H9 (cell line): ENCODE results near the gene MAP3K5. TPM values are rescaled to one million over a fixed set of nuclear protein-coding genes. Genes with fewer than 3 reads are reported as not detected.

Experiments
- DNase-seq: peaks from one replicate; pipeline ENCODE4 v3.0.0-alpha.2; 2017
- H2AFZ ChIP-seq: one replicate; pipeline ENCODE4 v1.6.1; 2013; ENCODE audit warnings: mild to moderate bottlenecking, low read length, control low read depth, moderate library complexity
- H2AK5ac ChIP-seq: 2 replicates; pipeline ENCODE4 v1.6.1; 2013; ENCODE audit warnings: low read length, control low read depth, mixed read lengths; ENCODE audit not compliant: insufficient read length
- H2BK120ac ChIP-seq: one replicate; pipeline ENCODE4 v1.6.1; 2013; ENCODE audit warnings: low read depth, mild to moderate bottlenecking, low read length, control low read depth, inconsistent platforms; ENCODE audit not compliant: poor library complexity, severe bottlenecking
- H2BK12ac ChIP-seq: 2 replicates; pipeline ENCODE4 v1.6.1; 2013; ENCODE audit warnings: low read length, control low read depth, mixed read lengths, low read depth; ENCODE audit not compliant: insufficient read length
- H2BK15ac ChIP-seq: 2 replicates; pipeline ENCODE4 v1.6.1; 2013; ENCODE audit warnings: low read depth, low read length, control low read depth
- H2BK20ac ChIP-seq: one replicate; pipeline ENCODE4 v1.6.1; 2013; ENCODE audit warnings: low read depth, mild to moderate bottlenecking, low read length, control low read depth, inconsistent platforms; ENCODE audit not compliant: poor library complexity, severe bottlenecking
- H2BK5ac ChIP-seq: 2 replicates; pipeline ENCODE4 v1.6.1; 2013; ENCODE audit warnings: low read length, control low read depth, mixed read lengths; ENCODE audit not compliant: insufficient read length
- H3K14ac ChIP-seq: 2 replicates; pipeline ENCODE4 v1.6.1; 2013; ENCODE audit warnings: low read length, control low read depth; ENCODE audit not compliant: insufficient read depth
- H3K18ac ChIP-seq: 2 replicates; pipeline ENCODE4 v1.6.1; 2013; ENCODE audit warnings: low read depth, mild to moderate bottlenecking, mixed read lengths, low read length, control low read depth; ENCODE audit not compliant: insufficient read length
- H3K23ac ChIP-seq: 2 replicates; pipeline ENCODE4 v1.6.1; 2013; ENCODE audit warnings: low read length, control low read depth, mixed read lengths, low read depth; ENCODE audit not compliant: insufficient read length
- H3K23me2 ChIP-seq: 2 replicates; pipeline ENCODE4 v1.6.1; 2013; ENCODE audit warnings: low read depth, mild to moderate bottlenecking, mixed read lengths, low read length, control low read depth; ENCODE audit not compliant: insufficient read length, poor library complexity, severe bottlenecking
- H3K27ac ChIP-seq: 2 replicates; pipeline ENCODE4 v1.5.1; 2013; ENCODE audit warnings: low read length, control low read depth, mixed read lengths, low read depth; ENCODE audit not compliant: insufficient read length
- H3K27me3 ChIP-seq: 2 replicates; pipeline ENCODE4 v1.6.1; 2013; ENCODE audit warnings: low read length, control low read depth, inconsistent platforms; ENCODE audit not compliant: insufficient read depth
- H3K4ac ChIP-seq: 2 replicates; pipeline ENCODE4 v1.6.1; 2013; ENCODE audit warnings: low read depth, mild to moderate bottlenecking, control low read depth, inconsistent platforms, low read length, moderate library complexity
- H3K4me1 ChIP-seq: 2 replicates; pipeline ENCODE4 v1.6.1; 2013; ENCODE audit warnings: low read length, control low read depth, inconsistent platforms; ENCODE audit not compliant: insufficient read depth
- H3K4me2 ChIP-seq: 2 replicates; pipeline ENCODE4 v1.6.1; 2013; ENCODE audit warnings: low read length, control low read depth, mixed read lengths; ENCODE audit not compliant: insufficient read length, insufficient read depth
- H3K56ac ChIP-seq: 2 replicates; pipeline ENCODE4 v1.6.1; 2013; ENCODE audit warnings: low read depth, mild to moderate bottlenecking, mixed read lengths, low read length, control low read depth; ENCODE audit not compliant: insufficient read length
- H3K79me1 ChIP-seq: 2 replicates; pipeline ENCODE4 v1.6.1; 2013; ENCODE audit warnings: low read depth, mild to moderate bottlenecking, moderate library complexity, low read length, control low read depth, inconsistent platforms; ENCODE audit not compliant: insufficient read depth, poor library complexity, severe bottlenecking
- H3K79me2 ChIP-seq: 2 replicates; pipeline ENCODE4 v1.6.1; 2013; ENCODE audit warnings: low read length, control low read depth, inconsistent platforms; ENCODE audit not compliant: insufficient read depth
- H3K9ac ChIP-seq: 2 replicates; pipeline ENCODE4 v1.6.1; 2013; ENCODE audit warnings: low read length, control low read depth, mixed read lengths; ENCODE audit not compliant: insufficient read length; ENCODE audit errors: extremely low read depth
- H3K9me3 ChIP-seq: one replicate; pipeline ENCODE4 v1.6.1; 2013; ENCODE audit warnings: low read depth, low read length, inconsistent platforms; ENCODE audit not compliant: control insufficient read depth
- H3T11ph ChIP-seq: one replicate; pipeline ENCODE4 v1.6.1; 2013; ENCODE audit warnings: mild to moderate bottlenecking, low read length, control low read depth, inconsistent platforms
- H4K20me1 ChIP-seq: one replicate; pipeline ENCODE4 v1.6.1; 2013; ENCODE audit not compliant: control insufficient read depth, insufficient read length, insufficient read depth
- H4K5ac ChIP-seq: 2 replicates; pipeline ENCODE4 v1.6.1; 2013; ENCODE audit warnings: low read depth, mild to moderate bottlenecking, mixed read lengths, low read length, control low read depth; ENCODE audit not compliant: insufficient read length
- H4K8ac ChIP-seq: replicated peaks from 2 replicates; pipeline ENCODE4 v1.6.1; 2013; ENCODE audit warnings: low read length, control low read depth, mixed read lengths, low read depth; ENCODE audit not compliant: insufficient read length
- H4K91ac ChIP-seq: 2 replicates; pipeline ENCODE4 v1.6.1; 2013; ENCODE audit warnings: low read depth, mild to moderate bottlenecking, moderate library complexity, mixed read lengths, low read length, control low read depth; ENCODE audit not compliant: insufficient read length
- H3K27ac Mint-ChIP-seq, 3 experiments: 2 replicates in 2 of 3; 3 replicates in 1 of 3; pipeline ENCODE4 v1.8.0; 2020 to 2021; ENCODE audit warnings: mixed read lengths in 3 of 3, mild to moderate bottlenecking in 1 of 3, moderate library complexity in 1 of 3
- H3K27me3 Mint-ChIP-seq: 2 replicates; pipeline ENCODE4 v1.8.0; 2021; ENCODE audit warnings: low read depth, mild to moderate bottlenecking, moderate library complexity, mixed read lengths
- H3K36me3 Mint-ChIP-seq, 3 experiments: 2 replicates in 2 of 3; 3 replicates in 1 of 3; pipeline ENCODE4 v1.8.0; 2020 to 2021; ENCODE audit warnings: low read depth in 3 of 3, mixed read lengths in 3 of 3; ENCODE audit not compliant: insufficient read depth in 1 of 3
- H3K4me1 Mint-ChIP-seq, 2 experiments: 2 replicates each; pipeline ENCODE4 v1.8.0; 2020; ENCODE audit warnings: mixed read lengths in 2 of 2
- H3K4me3 Mint-ChIP-seq, 2 experiments: 2 replicates in 1 of 2; 3 replicates in 1 of 2; pipeline ENCODE4 v1.8.0; 2020 to 2021; ENCODE audit warnings: mild to moderate bottlenecking in 2 of 2, mixed read lengths in 2 of 2, moderate library complexity in 1 of 2
- H3K9me3 Mint-ChIP-seq, 2 experiments: 2 replicates in 1 of 2; 3 replicates in 1 of 2; pipeline ENCODE4 v1.8.0; 2020; ENCODE audit warnings: mild to moderate bottlenecking in 2 of 2, mixed read lengths in 2 of 2, moderate library complexity in 1 of 2
- CTCF ChIP-seq: fragments of 200-600 bp; sonication (generic); conservative IDR thresholded peaks from 3 replicates; pipeline ENCODE4 v1.8.0; 2021; ENCODE audit warnings: antibody characterized with exemption, mild to moderate bottlenecking
- whole genome bisulfite sequencing: extraction: QIAGEN DNeasy Blood & Tissue Kit; methylation state at CpG from one replicate; pipeline ENCODE4 v1.1.7; 2013; ENCODE audit warnings: missing lambda C conversion rate, low lambda C conversion rate, mixed read lengths; ENCODE audit not compliant: insufficient read length; ENCODE audit errors: extremely low coverage; 5-methylcytosine and 5-hydroxymethylcytosine counted together
- total RNA-seq: library from RNA; stranded (reverse); gene quantifications from 2 replicates; pipeline ENCODE4 v1.2.1, GENCODE V29; 2021

The MAP3K5 gene
- total RNA-seq, 1 experiment from 2014 or later, result 1.6 TPM

GRCh38 chr6:136803608-136804007, 11.3 kb upstream of the MAP3K5 start:
- no peak overlapping the region for H4K91ac ChIP-seq
- Mint-ChIP-seq H3K36me3 (peaks cover 0 to 3% (median 0%) of the 10 kb centered on the region in 3 experiments; a peak in 1 of 7 replicates), H3K9me3 (peaks cover 0 to 5% of the 10 kb centered on the region in 2 experiments; a peak in 1 of 5 replicates), H3K27ac (no peak overlapping the region), H3K27me3 (no peaks in the 10 kb centered on the region), H3K4me1 (no peaks in the 10 kb centered on the region), H3K4me3 (no peak overlapping the region)
- H3K56ac ChIP-seq, result no peak overlapping the region
- no peaks in the 10 kb centered on the region for H3K79me1 ChIP-seq
- no peak overlapping the region for H2BK120ac ChIP-seq
- no peak overlapping the region for H2BK5ac ChIP-seq
- no peaks in the 10 kb centered on the region for H3K23me2 ChIP-seq
- H2BK15ac ChIP-seq, result no peak overlapping the region
- WGBS, result no CpG with 5 or more reads among the region's 1 CpG
- no peak overlapping the region for H2AK5ac ChIP-seq
- H3K4me1 ChIP-seq, result no peaks in the 10 kb centered on the region
- no peak overlapping the region for H3K23ac ChIP-seq
- no peak overlapping the region for H2AFZ ChIP-seq
- H3K18ac ChIP-seq, result no peak overlapping the region
- no peak overlapping the region for H3K4me2 ChIP-seq
- H4K8ac ChIP-seq, result no peak overlapping the region
- no peaks in the 10 kb centered on the region for H3K9me3 ChIP-seq
- H3K27me3 ChIP-seq, result no peaks in the 10 kb centered on the region
- H3K79me2 ChIP-seq, result no peaks in the 10 kb centered on the region
- H3K14ac ChIP-seq, result no peak overlapping the region
- no peak overlapping the region for H3T11ph ChIP-seq
- H2BK20ac ChIP-seq, result no peak overlapping the region
- no peak overlapping the region for H3K9ac ChIP-seq
- no peak overlapping the region for H2BK12ac ChIP-seq
- TF ChIP-seq CTCF, result no peak
- H3K27ac ChIP-seq, result no peak overlapping the region
- no peaks in the 10 kb centered on the region for H4K20me1 ChIP-seq
- H3K4ac ChIP-seq, result no peak overlapping the region
- DNase-seq, result no peak
- no peak overlapping the region for H4K5ac ChIP-seq
